ENCODE measurements around the gene HNRNPA2B1.
"Not testable (repeated sequence)": the region's sequence is repeated elsewhere in the genome, so short reads cannot be mapped to it uniquely, and the experiment has no call there.

HNRNPA2B1 gene

GRCh38 chr7:26151096-26151495 lies 49.5 kb downstream of the HNRNPA2B1 start:
- POLR2A ChIA-PET: interaction anchor here (0.9 to 1.2 kb wide), 3 partner anchors 29 to 72 kb away, joined by 3 to 4 read pairs (median 3); no protein-coding TSS in a partner anchor
- CTCF ChIA-PET: no interaction called here

GRCh38 chr7:26149391-26149977 lies 51.1 kb downstream of the HNRNPA2B1 start:
- ChIA-PET POLR2A (no interaction called here), CTCF (no interaction called here)
- DNase-seq (ENCODE audit: extremely low spot score): no peak
- TF ChIP-seq HDGF (IDR thresholded peaks at IDR 0.05; ENCODE audit: borderline replicate concordance): no peak
- no peak for TF ChIP-seq L3MBTL2 (conservative IDR thresholded peaks at IDR 0.05)
- TF ChIP-seq ARNT (IDR thresholded peaks at IDR 0.05): no peak
- no peak for TF ChIP-seq ELF4 (IDR thresholded peaks at IDR 0.05)
- TF ChIP-seq TARDBP (IDR thresholded peaks at IDR 0.05): no peak
- no peak for TF ChIP-seq NFRKB (IDR thresholded peaks at IDR 0.05)
- no peak for TF ChIP-seq LEF1 (IDR thresholded peaks at IDR 0.05; ENCODE audit: borderline replicate concordance)

More at GRCh38 chr7:26151096-26151495, 49.5 kb downstream of the HNRNPA2B1 start:
- TF ChIP-seq BHLHE40 (IDR thresholded peaks at IDR 0.05; ENCODE audit: borderline replicate concordance) (no peak), FOXA1 (IDR thresholded peaks at IDR 0.05) (no peak), SP1 (IDR thresholded peaks at IDR 0.05) (no peak), ZNF384 (IDR thresholded peaks at IDR 0.05) (no peak), LEF1 (IDR thresholded peaks at IDR 0.05; ENCODE audit: borderline replicate concordance) (no peak), CTBP1 (IDR thresholded peaks at IDR 0.05; ENCODE audit: borderline replicate concordance) (no peak), FOXK2 (IDR thresholded peaks at IDR 0.05) (no peak), L3MBTL2 (conservative IDR thresholded peaks at IDR 0.05) (no peak)
- TF ChIP-seq, protein P1, sequence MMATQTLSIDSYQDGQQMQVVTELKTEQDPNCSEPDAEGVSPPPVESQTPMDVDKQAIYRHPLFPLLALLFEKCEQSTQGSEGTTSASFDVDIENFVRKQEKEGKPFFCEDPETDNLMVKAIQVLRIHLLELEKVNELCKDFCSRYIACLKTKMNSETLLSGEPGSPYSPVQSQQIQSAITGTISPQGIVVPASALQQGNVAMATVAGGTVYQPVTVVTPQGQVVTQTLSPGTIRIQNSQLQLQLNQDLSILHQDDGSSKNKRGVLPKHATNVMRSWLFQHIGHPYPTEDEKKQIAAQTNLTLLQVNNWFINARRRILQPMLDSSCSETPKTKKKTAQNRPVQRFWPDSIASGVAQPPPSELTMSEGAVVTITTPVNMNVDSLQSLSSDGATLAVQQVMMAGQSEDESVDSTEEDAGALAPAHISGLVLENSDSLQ (IDR thresholded peaks at IDR 0.05): no peak
- DNase-seq (ENCODE audit: extremely low spot score): no peak

- CTCF ChIA-PET; DNase-seq (ENCODE audit: extremely low spot score); POLR2A ChIA-PET: not testable (repeated sequence)
These were observed 52.2 kb downstream of the HNRNPA2B1 start for GRCh38 chr7:26148307-26148700.

GRCh38 chr7:26147646-26148306 lies 52.8 kb downstream of the HNRNPA2B1 start:
- CTCF ChIA-PET, POLR2A ChIA-PET: not testable (repeated sequence)

DNA sequence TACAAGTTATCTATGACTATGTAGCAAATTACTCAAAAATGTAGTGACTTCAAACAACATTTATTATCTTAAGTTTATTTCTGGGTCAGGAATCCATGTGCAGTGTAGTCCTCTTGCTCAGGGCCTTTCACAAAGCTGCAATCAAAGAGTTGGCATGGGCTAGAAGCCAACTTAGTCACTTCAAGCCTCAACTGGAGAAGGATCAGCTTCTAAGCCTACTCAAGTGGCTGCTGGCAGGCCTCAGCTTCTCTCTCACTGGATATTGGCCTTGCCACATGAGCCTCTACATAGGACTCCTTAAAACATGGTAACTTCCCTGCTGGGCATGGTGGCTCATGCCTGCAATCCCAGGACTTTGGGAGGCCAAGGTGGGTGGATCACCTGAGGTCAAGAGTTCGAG lies 53.5 kb downstream of the HNRNPA2B1 start:
- no peak for DNase-seq (ENCODE audit: extremely low spot score)
- TF ChIP-seq LEF1 (IDR thresholded peaks at IDR 0.05; ENCODE audit: borderline replicate concordance) (no peak), ARNT (IDR thresholded peaks at IDR 0.05) (no peak), SP1 (IDR thresholded peaks at IDR 0.05) (no peak), HDGF (IDR thresholded peaks at IDR 0.05; ENCODE audit: borderline replicate concordance) (no peak), BHLHE40 (IDR thresholded peaks at IDR 0.05; ENCODE audit: borderline replicate concordance) (no peak), FOXA1 (IDR thresholded peaks at IDR 0.05) (no peak), ZNF384 (IDR thresholded peaks at IDR 0.05) (no peak), L3MBTL2 (conservative IDR thresholded peaks at IDR 0.05) (no peak), NFRKB (IDR thresholded peaks at IDR 0.05) (no peak), FOXM1 (IDR thresholded peaks at IDR 0.05; ENCODE audit: borderline replicate concordance) (no peak), SUZ12 (IDR thresholded peaks at IDR 0.05) (no peak), CTBP1 (IDR thresholded peaks at IDR 0.05; ENCODE audit: borderline replicate concordance) (no peak), FOXK2 (IDR thresholded peaks at IDR 0.05) (no peak), ELF4 (IDR thresholded peaks at IDR 0.05) (no peak)
- TF ChIP-seq, protein P1 (IDR thresholded peaks at IDR 0.05): no peak
- ChIA-PET POLR2A (no interaction called here), CTCF (no interaction called here)

More at GRCh38 chr7:26147646-26148306, 52.8 kb downstream of the HNRNPA2B1 start:
- not testable (repeated sequence) for DNase-seq (ENCODE audit: extremely low spot score)

DNA sequence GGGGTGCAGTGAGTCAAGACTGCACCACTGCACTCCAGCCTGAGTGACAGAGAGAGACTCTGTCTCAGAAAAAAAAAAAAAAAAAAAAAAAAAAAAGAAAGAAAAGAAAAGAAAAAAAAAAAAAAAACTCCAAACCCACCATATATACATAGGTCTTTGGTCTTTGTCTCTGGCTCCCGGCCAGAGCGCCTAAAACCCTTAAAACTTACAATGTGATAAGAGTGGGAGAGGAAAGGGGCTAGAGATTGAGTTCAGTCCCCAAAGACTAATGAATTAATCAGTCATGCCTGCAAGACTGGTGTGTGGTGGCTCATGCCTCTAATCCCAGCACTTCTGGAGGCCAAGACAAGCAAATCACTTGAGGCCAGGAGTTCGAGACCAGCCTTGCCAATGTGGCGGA lies 55.3 kb downstream of the HNRNPA2B1 start:
- POLR2A ChIA-PET: no interaction called here
- DNase-seq (ENCODE audit: extremely low spot score): no peak
- CTCF ChIA-PET: no interaction called here
- TF ChIP-seq, protein P1 (IDR thresholded peaks at IDR 0.05): no peak
- TF ChIP-seq FOXA1 (IDR thresholded peaks at IDR 0.05) (no peak), FOXM1 (IDR thresholded peaks at IDR 0.05; ENCODE audit: borderline replicate concordance) (no peak), CTBP1 (IDR thresholded peaks at IDR 0.05; ENCODE audit: borderline replicate concordance) (no peak), ZNF384 (IDR thresholded peaks at IDR 0.05) (peak; percentile 26; the same call in 1 of the 2 replicates)

All from HEK293T (cell line).